HUES64 (cell line): Measurements from ENCODE around the gene TANK.
"Not testable (repeated sequence)": the region's sequence is repeated elsewhere in the genome, so short reads cannot be mapped to it uniquely, and the experiment has no call there.

Source experiments
- H3K27ac ChIP-seq: 2 replicates; pipeline ENCODE4 v1.7.0; 2013; ENCODE audit warnings: low read depth, low read length, inconsistent platforms
- H3K27me3 ChIP-seq: 2 replicates; pipeline ENCODE4 v1.6.1; 2013; ENCODE audit warnings: mild to moderate bottlenecking, low read length; ENCODE audit not compliant: insufficient read depth
- H3K36me3 ChIP-seq: 2 replicates; pipeline ENCODE4 v1.6.1; 2013; ENCODE audit warnings: mild to moderate bottlenecking, low read length; ENCODE audit not compliant: insufficient read depth
- H3K4me1 ChIP-seq: 2 replicates; pipeline ENCODE4 v1.6.1; 2013; ENCODE audit warnings: mild to moderate bottlenecking, low read length, moderate library complexity; ENCODE audit not compliant: insufficient read depth
- H3K4me3 ChIP-seq: 2 replicates; pipeline ENCODE4 v1.5.1; 2013; ENCODE audit warnings: mild to moderate bottlenecking, low read length, moderate library complexity
- H3K9ac ChIP-seq: 2 replicates; pipeline ENCODE4 v1.6.1; 2013; ENCODE audit warnings: mild to moderate bottlenecking, low read depth, low read length
- H3K9me3 ChIP-seq: 2 replicates; pipeline ENCODE4 v1.6.1; 2013; ENCODE audit warnings: low read depth, low read length; ENCODE audit not compliant: insufficient read depth
- WGBS: fragments of 150-250, 120-280 bp; methylation state at CpG from one replicate; pipeline ENCODE4 v1.1.7; 2013; ENCODE audit warnings: missing lambda C conversion rate; 5-methylcytosine and 5-hydroxymethylcytosine counted together

TANK gene

DNA sequence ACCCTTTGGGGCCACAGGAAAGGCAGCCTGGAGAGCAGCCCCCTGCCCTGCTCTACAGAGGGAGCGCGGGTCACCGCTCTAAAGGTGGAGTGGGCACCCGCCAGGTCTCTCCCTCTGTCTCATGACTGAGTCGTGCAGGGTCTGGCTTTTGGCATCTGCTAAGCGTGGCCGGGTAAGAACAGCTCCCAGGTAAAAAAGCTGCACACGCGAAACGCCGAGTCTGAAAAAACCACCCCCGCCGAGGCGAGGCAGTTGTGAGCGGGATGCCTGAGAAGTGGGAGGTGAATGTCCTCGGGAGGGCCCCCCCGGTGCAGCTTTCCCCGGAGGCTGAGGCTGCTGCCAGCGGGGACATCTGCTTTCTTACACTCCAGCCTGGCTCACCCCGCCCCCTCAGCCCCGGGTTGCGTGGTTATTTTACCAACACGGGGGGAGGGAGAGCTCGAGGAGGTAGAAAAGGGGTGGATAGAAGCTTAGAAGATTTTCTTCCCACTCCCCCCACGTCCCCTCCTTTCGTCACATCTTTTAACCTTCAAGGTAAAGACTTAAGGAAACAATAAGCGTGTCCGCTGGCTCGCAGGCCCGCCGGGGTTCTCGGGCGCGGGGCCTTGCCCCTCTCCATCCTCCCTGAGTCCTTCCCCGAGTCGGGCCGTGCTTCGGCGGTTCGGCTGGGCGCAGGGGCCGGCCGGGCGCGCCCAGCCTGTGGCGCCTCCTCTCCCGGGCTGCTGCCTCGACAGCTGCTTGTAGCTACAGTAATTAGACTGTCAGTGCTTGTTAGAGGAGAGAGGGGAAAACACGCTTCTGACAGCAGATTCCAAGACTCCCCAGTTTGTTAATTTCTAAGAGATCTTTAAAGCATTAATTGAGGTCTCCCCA is 77.4 kb downstream of the TANK start:
- H3K27me3 ChIP-seq = peaks cover 67% of the 10 kb centered on the region

DNA sequence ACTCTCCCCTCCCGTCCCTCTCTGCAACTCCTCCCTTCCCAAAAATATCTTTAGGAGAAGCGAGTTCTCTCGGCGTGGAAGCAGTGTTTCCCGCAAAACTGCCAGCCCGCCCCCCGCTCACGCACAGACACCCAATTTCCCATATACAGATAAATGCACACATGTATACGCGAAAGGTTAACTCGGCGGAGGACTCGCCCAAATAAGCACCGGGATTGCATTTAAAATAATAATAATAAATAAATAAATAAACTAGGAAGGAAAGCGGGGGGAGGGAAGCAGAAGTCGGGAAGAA is 78.0 kb downstream of the TANK start:
- Histone ChIP-seq H3K27me3 (peaks cover 73% of the 10 kb centered on the region), H3K27ac (no peak overlapping the region), H3K9me3 (no peaks in the 10 kb centered on the region), H3K4me3 (peak overlapping the region; percentile 56), H3K36me3 (no peaks in the 10 kb centered on the region), H3K9ac (no peak overlapping the region), H3K4me1 (peaks cover 8% of the 10 kb centered on the region; the same call in 1 of the 2 replicates)
- 0% methylated on average over 11 of the region's 16 CpGs for WGBS

More for the DNA sequence above, 77.4 kb downstream of the TANK start:
- Histone ChIP-seq H3K4me3 (peak overlapping the region; percentile 56), H3K36me3 (no peaks in the 10 kb centered on the region), H3K9me3 (no peaks in the 10 kb centered on the region), H3K27ac (no peak overlapping the region), H3K9ac (peak overlapping the region; percentile 29; the same call in 1 of the 2 replicates), H3K4me1 (peaks cover 6% of the 10 kb centered on the region; the same call in 1 of the 2 replicates)
- under 1% methylated on average over 44 of the region's 49 CpGs for WGBS

DNA sequence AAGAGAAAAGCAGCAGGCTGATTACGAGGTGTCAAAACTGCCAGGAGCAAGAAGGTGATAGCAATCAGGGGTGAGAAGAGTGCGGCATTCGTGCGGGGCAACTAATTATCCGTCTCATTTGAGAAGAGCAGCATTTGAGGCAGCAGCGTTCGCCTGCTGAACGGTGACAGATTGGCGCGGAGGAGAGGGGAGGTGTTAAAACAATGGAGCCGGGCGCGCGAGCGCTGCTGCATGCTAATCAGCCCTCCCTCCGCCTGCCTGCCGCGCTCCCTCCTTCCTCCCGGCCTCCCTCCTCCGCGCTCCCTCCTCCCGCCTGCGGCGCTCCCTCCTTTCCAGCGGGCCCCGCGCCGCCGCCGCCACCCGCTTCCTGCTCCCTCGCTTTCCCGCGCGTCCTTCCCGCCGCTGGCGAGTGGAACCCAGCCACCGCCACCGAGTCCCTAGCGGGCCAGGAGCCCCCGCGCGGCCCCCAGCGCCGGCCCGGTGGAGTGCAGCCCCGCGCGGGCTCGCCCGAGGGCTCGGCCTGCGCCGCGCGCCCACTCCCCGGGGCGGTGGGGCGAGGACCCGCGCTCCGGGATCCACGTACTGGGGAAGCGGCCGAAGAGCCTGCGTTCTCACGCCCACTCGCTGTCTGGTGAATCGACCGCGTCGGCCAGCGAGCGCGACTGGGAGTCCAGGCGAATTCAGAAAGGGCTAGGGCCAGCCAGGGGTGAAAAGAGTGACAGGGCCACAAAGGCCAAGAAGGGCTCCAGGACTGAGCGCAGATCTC is 78.5 kb downstream of the TANK start:
- H3K4me1 ChIP-seq = peaks cover 13% of the 10 kb centered on the region; the same call in 1 of the 2 replicates
- no peaks in the 10 kb centered on the region for H3K36me3 ChIP-seq
- peak overlapping the region; percentile 56 for H3K4me3 ChIP-seq
- H3K9me3 ChIP-seq = no peaks in the 10 kb centered on the region
- H3K27me3 ChIP-seq = peaks cover 78% of the 10 kb centered on the region
- H3K27ac ChIP-seq = no peak overlapping the region
- under 1% methylated on average over 78 of the region's 78 CpGs for WGBS
- H3K9ac ChIP-seq = peak overlapping the region; percentile 72

DNA sequence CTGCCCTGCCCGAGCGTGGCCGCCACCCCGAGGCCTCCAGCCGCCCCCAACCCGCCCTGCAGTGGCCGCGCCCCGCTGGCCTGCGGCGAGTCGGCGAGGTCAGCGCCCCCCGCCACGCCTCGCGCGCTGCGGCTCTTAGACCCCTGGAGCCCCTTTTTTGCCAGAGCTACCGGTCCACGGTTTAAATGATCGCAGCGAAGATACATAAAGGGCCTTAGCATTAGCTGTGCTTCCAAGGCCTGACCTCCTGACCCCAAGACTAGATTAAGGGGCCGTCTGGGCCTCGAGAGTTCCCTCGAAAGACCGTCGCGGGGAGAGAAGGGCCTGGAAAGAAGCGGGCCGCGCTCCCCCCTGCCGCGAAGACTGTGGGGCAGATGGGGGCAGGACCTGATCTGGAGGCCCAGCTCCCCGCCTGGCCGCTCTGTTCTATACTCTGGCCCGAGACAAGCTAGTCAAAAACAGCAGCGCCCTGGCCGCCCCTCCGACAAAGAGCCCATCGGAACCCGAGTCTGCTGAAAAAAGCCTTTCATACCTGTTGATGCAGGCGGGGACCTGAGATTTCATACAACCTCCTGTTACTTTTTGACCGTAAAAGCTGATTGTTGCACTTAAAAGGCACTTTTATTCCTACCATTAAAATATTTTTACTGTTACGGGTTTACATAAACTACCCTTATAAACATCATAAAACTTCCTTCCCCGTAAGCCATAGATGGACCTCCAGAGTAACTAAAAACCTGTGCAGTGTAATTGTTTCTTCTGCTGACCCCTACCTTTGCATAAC is 79.3 kb downstream of the TANK start:
- no peaks in the 10 kb centered on the region for H3K36me3 ChIP-seq
- no peak overlapping the region for H3K27ac ChIP-seq
- peaks cover 85% of the 10 kb centered on the region for H3K27me3 ChIP-seq
- peaks cover 19% of the 10 kb centered on the region for H3K4me1 ChIP-seq
- WGBS = 6% methylated on average over 47 of the region's 47 CpGs
- H3K9ac ChIP-seq = peak overlapping the region; percentile 72; the same call in 1 of the 2 replicates
- H3K4me3 ChIP-seq = peak overlapping the region; percentile 56
- H3K9me3 ChIP-seq = no peaks in the 10 kb centered on the region

DNA sequence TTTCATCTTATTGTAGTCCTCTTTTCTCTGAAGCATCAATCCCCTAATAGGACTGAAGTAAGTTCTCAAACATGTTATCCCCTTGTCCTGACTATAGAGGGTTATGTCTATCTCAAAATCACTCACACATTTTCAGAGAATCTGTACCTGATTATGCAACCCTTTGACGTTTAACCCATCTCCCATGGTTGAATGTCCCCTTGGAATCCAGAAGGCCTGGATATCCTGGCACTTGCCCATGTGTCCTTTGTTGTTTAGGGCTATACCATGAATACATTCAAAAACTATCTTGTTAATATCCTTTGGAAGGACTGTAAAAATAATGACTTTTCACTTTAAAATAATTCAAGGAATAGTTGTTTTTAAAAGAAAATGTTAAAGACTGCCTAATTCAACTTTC is 81.7 kb downstream of the TANK start:
- WGBS = 52% methylated on average over 1 of the region's 1 CpG
- H3K9me3 ChIP-seq = no peaks in the 10 kb centered on the region
- no peaks in the 10 kb centered on the region for H3K36me3 ChIP-seq
- H3K27ac ChIP-seq = no peak overlapping the region
- peaks cover 81% of the 10 kb centered on the region for H3K27me3 ChIP-seq
- peaks cover 34% of the 10 kb centered on the region for H3K4me1 ChIP-seq
- no peak overlapping the region for H3K4me3 ChIP-seq
- H3K9ac ChIP-seq = no peak overlapping the region

DNA sequence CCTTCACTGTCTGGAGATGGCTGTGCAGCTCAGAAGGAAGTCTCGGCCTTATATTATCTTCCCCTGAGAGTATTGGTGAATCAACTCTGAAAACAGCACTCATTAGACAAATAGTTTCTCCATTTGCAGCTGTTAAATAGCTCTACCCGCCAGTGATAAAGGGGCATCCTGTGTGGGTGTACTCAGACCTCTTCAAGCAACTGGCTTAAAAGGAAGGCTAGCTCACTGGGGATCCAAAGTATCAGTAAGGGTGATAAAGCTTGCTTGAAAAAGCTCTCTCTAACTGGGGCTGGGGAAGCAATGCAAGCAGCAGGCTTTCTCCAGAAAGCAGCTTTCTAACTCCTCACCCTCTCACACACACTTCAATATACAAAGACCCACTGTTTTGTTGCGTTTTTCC is 83.1 kb downstream of the TANK start:
- Histone ChIP-seq H3K27me3 (peaks cover 67% of the 10 kb centered on the region), H3K4me3 (no peak overlapping the region), H3K36me3 (no peaks in the 10 kb centered on the region), H3K4me1 (peaks cover 39% of the 10 kb centered on the region), H3K9me3 (no peaks in the 10 kb centered on the region), H3K9ac (no peak overlapping the region), H3K27ac (no peak overlapping the region)
- WGBS = 60% methylated on average over 3 of the region's 3 CpGs

DNA sequence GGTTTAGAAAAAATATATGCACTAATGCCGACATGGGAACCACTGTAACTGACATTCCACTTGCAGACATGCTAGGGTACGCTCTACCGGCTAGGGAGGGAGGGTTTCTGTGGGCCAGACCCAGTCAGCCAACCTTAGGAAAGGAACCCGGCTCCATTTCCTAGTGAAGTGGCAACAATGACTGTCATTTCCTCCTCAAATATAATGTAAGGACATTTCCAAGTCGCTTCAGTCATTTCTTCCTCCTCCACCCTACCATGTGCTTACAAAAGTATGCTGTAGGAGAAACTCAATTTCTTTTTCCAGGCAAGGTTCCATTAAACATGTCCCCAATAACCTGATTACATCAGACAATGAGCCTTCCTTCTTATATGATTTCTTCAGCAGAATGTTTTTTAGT is 83.7 kb downstream of the TANK start:
- H3K36me3 ChIP-seq = no peaks in the 10 kb centered on the region
- peaks cover 65% of the 10 kb centered on the region for H3K27me3 ChIP-seq
- H3K4me1 ChIP-seq = peaks cover 39% of the 10 kb centered on the region
- peak overlapping the region; percentile 53 for H3K4me3 ChIP-seq
- no peaks in the 10 kb centered on the region for H3K9me3 ChIP-seq
- H3K27ac ChIP-seq = no peak overlapping the region
- H3K9ac ChIP-seq = peak overlapping the region; percentile 27; the same call in 1 of the 2 replicates
- WGBS = 50% methylated on average over 5 of the region's 5 CpGs

DNA sequence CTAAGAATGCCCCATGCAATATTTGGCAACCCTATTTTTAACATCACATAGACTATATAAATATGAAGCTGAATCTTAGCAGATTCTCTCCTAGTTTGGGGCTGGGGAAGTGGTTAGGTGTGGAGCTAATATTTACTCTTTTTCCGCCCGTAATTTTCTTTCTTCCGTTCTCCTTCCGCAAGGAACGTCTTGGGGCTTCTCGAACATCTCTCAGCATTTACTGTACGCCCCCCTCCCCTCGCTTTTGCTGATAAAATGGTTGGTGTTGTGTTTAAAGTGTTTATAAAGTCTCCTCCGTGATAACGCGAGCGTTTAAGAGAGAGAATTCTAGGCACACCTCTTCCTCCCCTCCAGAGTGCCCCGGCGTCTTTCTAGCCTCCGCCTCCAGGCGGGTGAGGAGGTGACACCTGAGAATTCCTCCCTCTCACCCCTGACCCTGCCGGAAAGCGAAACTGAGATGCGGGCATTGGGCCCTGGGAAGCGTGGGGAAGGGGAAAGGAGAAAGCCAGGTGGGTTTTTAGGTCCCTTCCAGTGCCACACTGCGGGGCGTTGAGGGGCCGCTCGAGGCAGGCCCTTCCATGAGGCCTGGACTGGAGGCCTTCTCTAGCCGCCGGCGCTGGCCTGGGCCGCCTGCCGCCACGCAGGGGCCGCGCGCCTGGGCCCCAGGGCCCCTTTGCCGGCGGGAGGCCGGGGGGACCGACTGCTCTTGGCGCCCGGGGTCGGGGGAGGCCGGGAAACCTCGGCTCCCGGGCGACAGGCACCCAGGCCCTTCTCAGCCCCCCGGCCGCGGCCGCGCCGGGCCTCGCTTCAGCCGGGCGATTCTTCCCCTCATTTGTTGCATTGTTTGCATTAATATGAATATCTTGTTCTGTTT is 84.4 kb downstream of the TANK start:
- not testable (repeated sequence) for H3K36me3 ChIP-seq, H3K9me3 ChIP-seq
- Histone ChIP-seq H3K4me1 (peaks cover 39% of the 10 kb centered on the region), H3K4me3 (peak overlapping the region; percentile 53), H3K27ac (peak overlapping the region; percentile 38; the same call in 1 of the 2 replicates), H3K27me3 (peaks cover 61% of the 10 kb centered on the region), H3K9ac (peak overlapping the region; percentile 57)
- 1% methylated on average over 22 of the region's 53 CpGs for WGBS

DNA sequence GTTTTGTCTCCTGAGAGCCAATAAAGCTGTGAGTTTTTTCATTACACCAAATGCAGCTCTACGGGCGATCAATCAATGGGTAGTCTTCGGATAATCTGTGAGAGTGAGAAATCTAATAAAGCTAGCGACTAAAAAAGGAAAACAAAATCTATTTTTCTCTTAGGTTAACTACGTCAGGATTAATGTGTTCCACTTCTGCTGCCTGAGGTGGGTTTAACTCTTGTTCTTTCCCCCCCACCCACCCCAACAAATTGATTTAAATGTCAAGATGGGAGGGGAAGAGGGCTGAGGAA is 85.0 kb downstream of the TANK start:
- peak overlapping the region; percentile 57 for H3K9ac ChIP-seq
- 16% methylated on average over 4 of the region's 5 CpGs for WGBS
- no peaks in the 10 kb centered on the region for H3K36me3 ChIP-seq
- H3K27me3 ChIP-seq = peaks cover 55% of the 10 kb centered on the region
- H3K4me1 ChIP-seq = peaks cover 34% of the 10 kb centered on the region
- peak overlapping the region; percentile 53 for H3K4me3 ChIP-seq
- H3K9me3 ChIP-seq = no peaks in the 10 kb centered on the region
- H3K27ac ChIP-seq = no peak overlapping the region

DNA sequence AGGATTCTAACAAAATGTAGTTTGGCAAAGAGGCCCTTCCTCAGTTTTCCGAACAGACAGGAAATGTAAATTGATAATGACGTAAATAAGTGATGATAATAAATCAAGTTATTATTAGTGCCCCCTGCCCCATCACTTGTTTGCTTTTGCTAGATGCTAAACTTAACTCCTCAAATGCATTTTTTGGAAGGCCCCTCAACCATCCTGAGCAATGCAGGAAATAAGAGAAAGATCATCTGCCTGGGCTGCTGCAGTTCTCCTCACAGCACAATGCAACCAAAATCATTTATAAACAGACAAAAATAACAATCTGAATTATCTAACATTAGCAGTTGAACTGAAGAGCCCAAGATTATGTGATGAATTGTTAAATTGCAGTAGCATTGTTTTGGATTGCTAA is 85.4 kb downstream of the TANK start:
- Histone ChIP-seq H3K9me3 (no peaks in the 10 kb centered on the region), H3K27ac (no peak overlapping the region), H3K4me1 (peaks cover 34% of the 10 kb centered on the region), H3K9ac (no peak overlapping the region), H3K27me3 (peaks cover 50% of the 10 kb centered on the region), H3K36me3 (no peaks in the 10 kb centered on the region), H3K4me3 (peak overlapping the region; percentile 53)
- WGBS = 68% methylated on average over 2 of the region's 2 CpGs
